Measurements from ENCODE around the gene MRPL53. TPM values are rescaled to one million over a fixed set of nuclear protein-coding genes. Genes with fewer than 3 reads are reported as not detected.
A peak's percentile ranks its signal among the peaks of the same experiment; 100 is the strongest.

Gene MRPL53
- total and polyA plus RNA-seq, 7 experiments from 2014 or later = 45.7 to 175 (median 105) TPM

GRCh38 chr2:74495440-74495839, 23.0 kb upstream of the MRPL53 start:
- no peak overlapping the region for H3K27ac ChIP-seq (ENCODE audit: low read depth, low read length)
- Mint-ChIP-seq H3K9me3 (no peaks in the 10 kb centered on the region), H3K4me3 (no peak overlapping the region), H3K27ac (peak overlapping the region in 1 of 9 donors; percentile 55), H3K4me1 (peaks cover 15 to 24% (median 20%) of the 10 kb centered on the region in 7 donors), H3K36me3 (peaks cover 11 to 39% (median 16%) of the 10 kb centered on the region in 5 donors), H3K27me3 (peaks cover 18 to 29% (median 20%) of the 10 kb centered on the region in 5 donors)
- intact Hi-C loops (cut with micrococcal nuclease) = no loop called here
- ATAC-seq = no peak
- peaks cover 0 to 22% of the 10 kb centered on the region in 2 donors for H3K27me3 ChIP-seq (ENCODE audit: control insufficient read depth in 2 of 2, insufficient read depth in 2 of 2, low read length in 2 of 2)
- H3K9me3 ChIP-seq (ENCODE audit: control insufficient read depth in 2 of 3, low read length in 3 of 3) = no peaks in the 10 kb centered on the region
- POLR2A ChIA-PET = no interaction called here
- peaks cover 8 to 21% of the 10 kb centered on the region in 2 donors for H3K4me1 ChIP-seq (ENCODE audit: control insufficient read depth in 2 of 2, insufficient read depth in 2 of 2, low read length in 2 of 2)
- peaks cover 4 to 41% (median 5%) of the 10 kb centered on the region in 3 experiments for H3K36me3 ChIP-seq (ENCODE audit: control insufficient read depth in 2 of 3, insufficient read depth in 3 of 3, low read length in 3 of 3)
- DNase-seq = no peak
- H3K4me3 ChIP-seq (ENCODE audit: low read length) = no peak overlapping the region
- CTCF ChIA-PET = no interaction called here

- no peak for DNase-seq
- no peak overlapping the region for H3K27ac Mint-ChIP-seq
- ATAC-seq = no peak
- Histone ChIP-seq H3K4me3 (ENCODE audit: low read length) (no peak overlapping the region), H3K4me1 (ENCODE audit: control insufficient read depth in 2 of 2, insufficient read depth in 2 of 2, low read length in 2 of 2) (peaks cover 2 to 11% of the 10 kb centered on the region in 2 donors), H3K27me3 (ENCODE audit: control insufficient read depth in 2 of 2, insufficient read depth in 2 of 2, low read length in 2 of 2) (peaks cover 0 to 7% of the 10 kb centered on the region in 2 donors), H3K27ac (ENCODE audit: low read depth, low read length) (no peak overlapping the region), H3K36me3 (ENCODE audit: control insufficient read depth in 2 of 3, insufficient read depth in 3 of 3, low read length in 3 of 3) (peaks cover 5 to 59% (median 8%) of the 10 kb centered on the region in 3 experiments), H3K9me3 (ENCODE audit: control insufficient read depth in 2 of 3, low read length in 3 of 3) (no peaks in the 10 kb centered on the region)
- CTCF ChIA-PET = interaction anchor here (1.8 kb wide), 1 partner anchor 11 kb away, joined by 5 read pairs; the partner anchor contains the start of gene CCDC142
- POLR2A ChIA-PET = interaction anchor here (0.9 to 1.5 kb wide), 2 partner anchors 10 to 23 kb away, joined by 3 to 4 read pairs; partner anchors contain the start of genes CCDC142 and TTC31
- H3K9me3 Mint-ChIP-seq = peaks cover 0 to 2% (median 0%) of the 10 kb centered on the region in 11 donors
- H3K27me3 Mint-ChIP-seq = peaks cover 5 to 12% (median 7%) of the 10 kb centered on the region in 5 donors
- intact Hi-C loops (cut with micrococcal nuclease) = no loop called here
- H3K4me3 Mint-ChIP-seq = no peak overlapping the region
- H3K4me1 Mint-ChIP-seq = peaks cover 5 to 15% (median 9%) of the 10 kb centered on the region in 7 donors
- peaks cover 14 to 52% (median 23%) of the 10 kb centered on the region in 5 donors for H3K36me3 Mint-ChIP-seq
Measured at GRCh38 chr2:74493546-74493945, 21.1 kb upstream of the MRPL53 start.

GRCh38 chr2:74491648-74492544, 19.4 kb upstream of the MRPL53 start:
- DNase-seq = no peak
- Histone ChIP-seq H3K27ac (ENCODE audit: low read depth, low read length) (no peak overlapping the region), H3K36me3 (ENCODE audit: control insufficient read depth in 2 of 3, insufficient read depth in 3 of 3, low read length in 3 of 3) (peaks cover 5 to 68% (median 8%) of the 10 kb centered on the region in 3 experiments), H3K4me1 (ENCODE audit: control insufficient read depth in 2 of 2, insufficient read depth in 2 of 2, low read length in 2 of 2) (no peaks in the 10 kb centered on the region), H3K9me3 (ENCODE audit: control insufficient read depth in 2 of 3, low read length in 3 of 3) (no peaks in the 10 kb centered on the region), H3K4me3 (ENCODE audit: low read length) (no peak overlapping the region), H3K27me3 (ENCODE audit: control insufficient read depth in 2 of 2, insufficient read depth in 2 of 2, low read length in 2 of 2) (no peaks in the 10 kb centered on the region)
- ChIA-PET CTCF (interaction anchor here (1.8 kb wide), 1 partner anchor 10 kb away, joined by 5 read pairs; the partner anchor contains the start of gene CCDC142), POLR2A (interaction anchor here (0.7 to 0.9 kb wide), 2 partner anchors 9 to 17 kb away, joined by 3 to 5 read pairs; partner anchors contain the start of genes CCDC142 and TTC31)
- H3K27ac Mint-ChIP-seq = no peak overlapping the region
- peaks cover 0 to 10% (median 1%) of the 10 kb centered on the region in 7 donors for H3K4me1 Mint-ChIP-seq
- intact Hi-C loops (cut with micrococcal nuclease) = no loop called here
- H3K4me3 Mint-ChIP-seq = no peak overlapping the region
- peaks cover 0 to 2% (median 0%) of the 10 kb centered on the region in 11 donors for H3K9me3 Mint-ChIP-seq
- ATAC-seq = no peak
- H3K27me3 Mint-ChIP-seq = no peaks in the 10 kb centered on the region
- peaks cover 14 to 53% (median 20%) of the 10 kb centered on the region in 5 donors for H3K36me3 Mint-ChIP-seq

- Histone ChIP-seq H3K4me1 (ENCODE audit: control insufficient read depth in 2 of 2, insufficient read depth in 2 of 2, low read length in 2 of 2) (no peaks in the 10 kb centered on the region), H3K36me3 (ENCODE audit: control insufficient read depth in 2 of 3, insufficient read depth in 3 of 3, low read length in 3 of 3) (peaks cover 5 to 71% (median 8%) of the 10 kb centered on the region in 3 experiments), H3K27me3 (ENCODE audit: control insufficient read depth in 2 of 2, insufficient read depth in 2 of 2, low read length in 2 of 2) (no peaks in the 10 kb centered on the region), H3K4me3 (ENCODE audit: low read length) (no peak overlapping the region), H3K27ac (ENCODE audit: low read depth, low read length) (no peak overlapping the region), H3K9me3 (ENCODE audit: control insufficient read depth in 2 of 3, low read length in 3 of 3) (no peaks in the 10 kb centered on the region)
- H3K9me3 Mint-ChIP-seq = peaks cover 0 to 2% (median 0%) of the 10 kb centered on the region in 11 donors
- ChIA-PET POLR2A (interaction anchor here (1.0 kb wide), 1 partner anchor 17 kb away, joined by 3 read pairs; the partner anchor contains the start of gene MRPL53), CTCF (no interaction called here)
- DNase-seq (no peak), ATAC-seq (no peak)
- intact Hi-C loops (cut with micrococcal nuclease) = loop anchor here in 1 of 2 donors (10.0 kb wide), 1 partner anchor 1255 kb away; the partner anchor contains the start of genes CCT7 and PRADC1
- no peaks in the 10 kb centered on the region for H3K27me3 Mint-ChIP-seq
- no peak overlapping the region for H3K27ac Mint-ChIP-seq
- H3K4me3 Mint-ChIP-seq = no peak overlapping the region
- peaks cover 18 to 56% (median 27%) of the 10 kb centered on the region in 5 donors for H3K36me3 Mint-ChIP-seq
- peaks cover 3 to 13% (median 10%) of the 10 kb centered on the region in 7 donors for H3K4me1 Mint-ChIP-seq
Measured at GRCh38 chr2:74489906-74490305, 17.4 kb upstream of the MRPL53 start.

GRCh38 chr2:74488643-74489481, 16.4 kb upstream of the MRPL53 start:
- H3K27me3 Mint-ChIP-seq = no peaks in the 10 kb centered on the region
- Histone ChIP-seq H3K4me1 (ENCODE audit: control insufficient read depth in 2 of 2, insufficient read depth in 2 of 2, low read length in 2 of 2) (peaks cover 0 to 3% of the 10 kb centered on the region in 2 donors), H3K27ac (ENCODE audit: low read depth, low read length) (no peak overlapping the region), H3K36me3 (ENCODE audit: control insufficient read depth in 2 of 3, insufficient read depth in 3 of 3, low read length in 3 of 3) (peaks cover 5 to 65% (median 8%) of the 10 kb centered on the region in 3 experiments), H3K4me3 (ENCODE audit: low read length) (no peak overlapping the region), H3K27me3 (ENCODE audit: control insufficient read depth in 2 of 2, insufficient read depth in 2 of 2, low read length in 2 of 2) (no peaks in the 10 kb centered on the region), H3K9me3 (ENCODE audit: control insufficient read depth in 2 of 3, low read length in 3 of 3) (no peaks in the 10 kb centered on the region)
- peaks cover 17 to 51% (median 27%) of the 10 kb centered on the region in 5 donors for H3K36me3 Mint-ChIP-seq
- DNase-seq = no peak
- ATAC-seq = no peak
- POLR2A ChIA-PET = interaction anchor here (0.5 to 1.0 kb wide), 3 partner anchors 16 to 665 kb away, joined by 3 to 5 read pairs (median 4); partner anchors contain the start of genes MRPL53 and WBP1
- peaks cover 0 to 2% (median 0%) of the 10 kb centered on the region in 11 donors for H3K9me3 Mint-ChIP-seq
- H3K27ac Mint-ChIP-seq = no peak overlapping the region
- CTCF ChIA-PET = interaction anchor here (1.3 kb wide), 1 partner anchor 99 kb away, joined by 4 read pairs; no protein-coding TSS in a partner anchor
- no peak overlapping the region for H3K4me3 Mint-ChIP-seq
- H3K4me1 Mint-ChIP-seq = peaks cover 3 to 18% (median 10%) of the 10 kb centered on the region in 7 donors
- intact Hi-C loops (cut with micrococcal nuclease) = loop anchor here in 1 of 2 donors (10.0 kb wide), 1 partner anchor 1254 kb away; the partner anchor contains the start of genes CCT7 and PRADC1
